ENCODE measurements around the gene TACC3.

Gene TACC3

GRCh38 chr4:1793940-1794808 is 72.9 kb downstream of the TACC3 start:
- no peak for DNase-seq (ENCODE audit: low spot score)

Data from ecto neural progenitor cell (in vitro differentiated cells).